Ectodermal cell (in vitro differentiated cells): ENCODE measurements around the gene FAM174A.

Experiments used
- H3K27ac ChIP-seq: 2 replicates; pipeline ENCODE4 v1.7.0; 2013; ENCODE audit warnings: mild to moderate bottlenecking, low read depth, low read length; ENCODE audit not compliant: insufficient read depth, poor library complexity, severe bottlenecking
- H3K27me3 ChIP-seq: 2 replicates; pipeline ENCODE4 v1.7.0; 2013; ENCODE audit warnings: mild to moderate bottlenecking, low read length; ENCODE audit not compliant: insufficient read depth, control insufficient read depth, poor library complexity, severe bottlenecking
- H3K36me3 ChIP-seq: one replicate; pipeline ENCODE4 v1.7.0; 2013; ENCODE audit warnings: low read length; ENCODE audit not compliant: control insufficient read depth, insufficient read depth
- H3K4me1 ChIP-seq: one replicate; pipeline ENCODE4 v1.7.0; 2013; ENCODE audit warnings: low read length; ENCODE audit not compliant: control insufficient read depth, insufficient read depth
- H3K4me3 ChIP-seq: 2 replicates; pipeline ENCODE4 v1.7.0; 2013; ENCODE audit warnings: low read depth, low read length, control low read depth; ENCODE audit not compliant: insufficient read depth
- H3K9me3 ChIP-seq: 2 replicates; pipeline ENCODE4 v1.7.0; 2013; ENCODE audit warnings: mild to moderate bottlenecking, low read length, moderate library complexity; ENCODE audit not compliant: control insufficient read depth
- WGBS, 2 experiments: methylation state at CpG; one replicate each; pipeline ENCODE4 v1.1.7; 2013; ENCODE audit warnings: missing lambda C conversion rate in 2 of 2; 5-methylcytosine and 5-hydroxymethylcytosine counted together

Gene FAM174A

DNA sequence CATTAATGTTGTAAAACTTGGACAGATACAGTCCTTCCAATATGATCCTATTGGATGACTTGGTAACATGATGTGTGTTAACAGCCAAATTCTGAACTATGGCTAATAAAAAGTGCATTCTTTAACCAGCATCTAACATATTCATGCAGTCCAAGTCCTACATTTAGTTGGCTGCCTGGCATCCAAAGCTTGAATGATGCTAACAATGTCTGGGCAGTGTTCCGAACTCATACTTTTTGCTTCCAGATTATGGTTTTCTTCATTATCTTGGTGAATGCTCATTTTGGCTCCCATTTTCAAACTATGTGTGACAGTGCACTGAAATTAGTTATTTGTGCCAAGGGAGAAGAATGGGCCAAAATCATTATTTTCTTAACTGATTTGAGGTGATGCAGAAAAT lies 2.8 kb downstream of the FAM174A start:
- Histone ChIP-seq H3K36me3 (no peaks in the 10 kb centered on the region), H3K9me3 (peaks cover 2% of the 10 kb centered on the region), H3K27me3 (no peaks in the 10 kb centered on the region), H3K27ac (no peak overlapping the region), H3K4me3 (no peak overlapping the region), H3K4me1 (no peaks in the 10 kb centered on the region)
- 92 to 100% methylated on average over 1 of the region's 1 CpG for WGBS, 2 experiments

- H3K27me3 ChIP-seq, result no peaks in the 10 kb centered on the region
- H3K4me3 ChIP-seq, result no peak overlapping the region
- no peak overlapping the region for H3K27ac ChIP-seq
- H3K4me1 ChIP-seq, result no peaks in the 10 kb centered on the region
- 89 to 97% methylated on average over 2 to 3 of the region's 3 CpGs for WGBS, 2 experiments
- no peaks in the 10 kb centered on the region for H3K36me3 ChIP-seq
- no peaks in the 10 kb centered on the region for H3K9me3 ChIP-seq
These were observed 4.3 kb downstream of the FAM174A start for GRCh38 chr5:100539519-100539918.

DNA sequence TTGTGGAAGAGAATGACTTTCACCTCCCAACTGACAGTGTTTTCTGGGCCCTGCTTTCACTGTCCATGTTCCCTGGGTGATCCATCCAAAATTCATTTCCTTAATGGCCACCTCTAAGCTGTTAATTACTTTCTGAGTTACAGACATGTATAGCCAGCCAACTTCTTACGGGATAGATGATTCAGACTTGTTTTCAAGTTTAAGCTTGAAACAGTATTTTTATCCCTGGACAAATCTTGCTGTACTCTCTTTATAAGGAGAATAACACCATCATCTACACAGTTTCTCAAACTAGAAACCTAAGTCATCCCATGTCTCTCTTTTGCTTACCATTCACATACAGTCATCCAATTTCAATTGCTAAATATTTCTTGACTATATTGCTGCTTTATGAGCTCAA lies 6.9 kb downstream of the FAM174A start:
- H3K9me3 ChIP-seq, result no peaks in the 10 kb centered on the region
- WGBS, 2 experiments, result 90 to 100% methylated on average over 1 of the region's 1 CpG
- H3K36me3 ChIP-seq, result no peaks in the 10 kb centered on the region
- H3K4me3 ChIP-seq, result no peak overlapping the region
- H3K27ac ChIP-seq, result no peak overlapping the region
- no peaks in the 10 kb centered on the region for H3K27me3 ChIP-seq
- no peaks in the 10 kb centered on the region for H3K4me1 ChIP-seq

GRCh38 chr5:100546001-100546400 lies 10.8 kb downstream of the FAM174A start:
- H3K9me3 ChIP-seq, result no peaks in the 10 kb centered on the region

GRCh38 chr5:100550531-100551051 lies 15.4 kb downstream of the FAM174A start:
- no peak overlapping the region for H3K27ac ChIP-seq
- WGBS, 2 experiments, result 98 to 100% methylated on average over 1 of the region's 1 CpG
- H3K4me3 ChIP-seq, result no peak overlapping the region
- no peaks in the 10 kb centered on the region for H3K36me3 ChIP-seq
- no peaks in the 10 kb centered on the region for H3K9me3 ChIP-seq
- H3K27me3 ChIP-seq, result no peaks in the 10 kb centered on the region
- H3K4me1 ChIP-seq, result no peaks in the 10 kb centered on the region

More at GRCh38 chr5:100546001-100546400, 10.8 kb downstream of the FAM174A start:
- Histone ChIP-seq H3K27ac (no peak overlapping the region), H3K4me3 (no peak overlapping the region), H3K4me1 (no peaks in the 10 kb centered on the region), H3K36me3 (no peaks in the 10 kb centered on the region), H3K27me3 (no peaks in the 10 kb centered on the region)
- WGBS, 2 experiments, result 100% methylated on average over 1 of the region's 1 CpG

GRCh38 chr5:100551183-100551582 lies 16.0 kb downstream of the FAM174A start:
- H3K4me3 ChIP-seq, result no peak overlapping the region
- no peaks in the 10 kb centered on the region for H3K9me3 ChIP-seq
- no peaks in the 10 kb centered on the region for H3K36me3 ChIP-seq
- no peak overlapping the region for H3K27ac ChIP-seq
- H3K4me1 ChIP-seq, result no peaks in the 10 kb centered on the region
- 94 to 95% methylated on average over 3 of the region's 3 CpGs for WGBS, 2 experiments
- H3K27me3 ChIP-seq, result no peaks in the 10 kb centered on the region

GRCh38 chr5:100553209-100553608 lies 18.0 kb downstream of the FAM174A start:
- Histone ChIP-seq H3K4me1 (no peaks in the 10 kb centered on the region), H3K36me3 (no peaks in the 10 kb centered on the region), H3K27ac (no peak overlapping the region), H3K4me3 (no peak overlapping the region), H3K9me3 (no peaks in the 10 kb centered on the region), H3K27me3 (no peaks in the 10 kb centered on the region)

GRCh38 chr5:100560860-100561259 lies 25.7 kb downstream of the FAM174A start:
- no peaks in the 10 kb centered on the region for H3K9me3 ChIP-seq
- WGBS, 2 experiments, result 100% methylated on average over 1 of the region's 1 CpG
- no peaks in the 10 kb centered on the region for H3K4me1 ChIP-seq
- H3K4me3 ChIP-seq, result no peak overlapping the region
- H3K27me3 ChIP-seq, result no peaks in the 10 kb centered on the region
- no peak overlapping the region for H3K27ac ChIP-seq
- H3K36me3 ChIP-seq, result no peaks in the 10 kb centered on the region

- no peaks in the 10 kb centered on the region for H3K9me3 ChIP-seq
- H3K36me3 ChIP-seq, result no peaks in the 10 kb centered on the region
- no peak overlapping the region for H3K27ac ChIP-seq
- H3K27me3 ChIP-seq, result no peaks in the 10 kb centered on the region
- no peaks in the 10 kb centered on the region for H3K4me1 ChIP-seq
- H3K4me3 ChIP-seq, result no peak overlapping the region
These were observed 27.6 kb downstream of the FAM174A start for GRCh38 chr5:100562821-100563220.

GRCh38 chr5:100566382-100567141 lies 31.4 kb downstream of the FAM174A start:
- 93 to 94% methylated on average over 2 of the region's 4 CpGs for WGBS, 2 experiments
- Histone ChIP-seq H3K27ac (no peak overlapping the region), H3K4me3 (no peak overlapping the region), H3K4me1 (no peaks in the 10 kb centered on the region), H3K27me3 (no peaks in the 10 kb centered on the region), H3K9me3 (no peaks in the 10 kb centered on the region), H3K36me3 (no peaks in the 10 kb centered on the region)
